ENCODE results near the gene SSTR3. TPM values are rescaled to one million over a fixed set of nuclear protein-coding genes. Genes with fewer than 3 reads are reported as not detected.

SSTR3 gene
- polyA plus RNA-seq, 1 donor from 2014 or later = not detected

DNA sequence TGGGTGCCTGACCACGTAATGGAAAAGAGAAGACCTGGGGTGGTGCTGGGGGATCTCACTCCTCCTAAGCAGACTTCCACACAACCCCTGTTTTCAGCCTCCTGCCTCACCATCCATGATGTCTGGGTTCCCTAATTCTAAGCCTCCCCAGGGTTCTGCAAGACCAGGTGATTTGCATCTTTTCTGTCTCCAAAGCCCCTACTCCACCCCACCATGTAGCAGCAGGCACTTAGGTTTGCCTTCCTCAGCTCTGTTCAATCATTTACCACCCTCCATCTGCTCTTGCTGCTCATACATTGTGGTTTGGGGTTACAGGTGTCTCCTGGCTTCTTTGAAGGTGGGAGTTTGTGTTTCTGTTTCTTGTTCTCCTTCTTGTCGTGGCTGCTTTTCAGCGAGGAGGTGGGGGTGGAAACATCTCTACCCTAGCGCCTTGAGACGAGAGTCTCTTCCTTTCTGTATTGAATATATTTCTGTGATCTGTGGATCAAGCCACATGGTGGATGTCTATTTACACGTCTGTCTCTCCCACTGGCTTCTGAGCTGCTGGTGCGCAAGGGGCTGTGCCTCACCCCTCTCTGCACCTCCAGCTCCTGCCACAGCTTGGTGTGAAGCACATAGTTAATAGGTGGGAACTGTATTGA, 6.6 kb upstream of the SSTR3 start:
- H3K36me3 ChIP-seq (ENCODE audit: insufficient read depth, low read length) = no peaks in the 10 kb centered on the region
- H3K79me2 ChIP-seq (replicated peaks; ENCODE audit: insufficient read depth, low read length) = no peaks in the 10 kb centered on the region
- no peak overlapping the region for H3K27ac ChIP-seq (ENCODE audit: low read length)
- no peak overlapping the region for H3K4me3 ChIP-seq (ENCODE audit: low read length)
- no peak for TF ChIP-seq REST (IDR thresholded peaks at IDR 0.05; ENCODE audit: borderline replicate concordance)
- no peak for TF ChIP-seq TAF1 (IDR thresholded peaks at IDR 0.05; ENCODE audit: low read depth)
- TF ChIP-seq EZH2 (IDR thresholded peaks at IDR 0.05; ENCODE audit: borderline replicate concordance, insufficient read depth, low read length, poor library complexity, severe bottlenecking) = no peak
- no peaks in the 10 kb centered on the region for H3F3A ChIP-seq (ENCODE audit: insufficient read depth, low read length, poor library complexity, severe bottlenecking)
- H3K9me2 ChIP-seq (ENCODE audit: insufficient read depth, low read length) = no peaks in the 10 kb centered on the region
- no peak overlapping the region for H2AFZ ChIP-seq (ENCODE audit: low read depth, low read length)
- H3K27me3 ChIP-seq (ENCODE audit: insufficient read depth, low read depth, low read length) = no peaks in the 10 kb centered on the region
- no peaks in the 10 kb centered on the region for H3K9me3 ChIP-seq (ENCODE audit: low read length)
- H3K4me2 ChIP-seq (ENCODE audit: low read length) = no peak overlapping the region
- no peaks in the 10 kb centered on the region for H4K20me1 ChIP-seq (ENCODE audit: insufficient read depth)
- H3K9ac ChIP-seq (ENCODE audit: low read length) = no peak overlapping the region

- H2AFZ ChIP-seq (ENCODE audit: low read depth, low read length) = no peak overlapping the region
- no peaks in the 10 kb centered on the region for H3K27me3 ChIP-seq (ENCODE audit: insufficient read depth, low read depth, low read length)
- H3K9ac ChIP-seq (ENCODE audit: low read length) = no peak overlapping the region
- no peak overlapping the region for H3K27ac ChIP-seq (ENCODE audit: low read length)
- H3K36me3 ChIP-seq (ENCODE audit: insufficient read depth, low read length) = no peaks in the 10 kb centered on the region
- no peak overlapping the region for H3K4me3 ChIP-seq (ENCODE audit: low read length)
- TF ChIP-seq EP300 (conservative IDR thresholded peaks at IDR 0.05; ENCODE audit: poor library complexity, severe bottlenecking) = no peak
- no peak for TF ChIP-seq TAF1 (IDR thresholded peaks at IDR 0.05; ENCODE audit: low read depth)
- no peak for TF ChIP-seq EZH2 (IDR thresholded peaks at IDR 0.05; ENCODE audit: borderline replicate concordance, insufficient read depth, low read length, poor library complexity, severe bottlenecking)
- TF ChIP-seq MXI1 (conservative IDR thresholded peaks at IDR 0.05; ENCODE audit: poor library complexity, severe bottlenecking) = no peak
- no peak for TF ChIP-seq POLR2AphosphoS5 (IDR thresholded peaks at IDR 0.05)
- TF ChIP-seq SMC3 (conservative IDR thresholded peaks at IDR 0.05; ENCODE audit: poor library complexity) = no peak
- H3K4me2 ChIP-seq (ENCODE audit: low read length) = no peak overlapping the region
- no peaks in the 10 kb centered on the region for H3K79me2 ChIP-seq (replicated peaks; ENCODE audit: insufficient read depth, low read length)
- H3K9me3 ChIP-seq (ENCODE audit: low read length) = no peaks in the 10 kb centered on the region
- H3K9me2 ChIP-seq (ENCODE audit: insufficient read depth, low read length) = no peaks in the 10 kb centered on the region
- H3F3A ChIP-seq (ENCODE audit: insufficient read depth, low read length, poor library complexity, severe bottlenecking) = no peaks in the 10 kb centered on the region
- no peaks in the 10 kb centered on the region for H4K20me1 ChIP-seq (ENCODE audit: insufficient read depth)
Observed at GRCh38 chr22:37218399-37218770, 6.1 kb upstream of the SSTR3 start.

DNA sequence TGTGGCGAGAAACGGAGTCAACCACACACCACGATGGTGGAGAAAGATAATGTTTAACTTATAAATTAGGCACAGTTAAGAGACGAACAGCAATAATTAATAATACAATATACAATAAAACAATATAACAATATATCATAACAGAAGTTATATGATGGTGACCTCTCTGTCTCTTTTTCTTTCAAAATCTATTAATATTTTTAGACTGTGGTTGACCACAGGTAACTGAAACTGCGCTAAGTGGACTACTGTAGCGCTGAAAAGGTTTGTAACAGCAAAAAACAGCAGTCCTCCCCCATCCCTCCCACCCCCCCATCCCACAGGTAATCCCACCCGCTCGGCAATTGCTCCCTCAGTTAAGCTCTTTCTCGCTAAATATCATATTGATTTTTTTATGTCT, 3.6 kb upstream of the SSTR3 start:
- H3K79me2 ChIP-seq (replicated peaks; ENCODE audit: insufficient read depth, low read length) = no peaks in the 10 kb centered on the region
- H3K9me3 ChIP-seq (ENCODE audit: low read length) = no peaks in the 10 kb centered on the region
- H2AFZ ChIP-seq (ENCODE audit: low read depth, low read length) = no peak overlapping the region
- H3K9me2 ChIP-seq (ENCODE audit: insufficient read depth, low read length) = no peaks in the 10 kb centered on the region
- H3K27me3 ChIP-seq (ENCODE audit: insufficient read depth, low read depth, low read length) = no peaks in the 10 kb centered on the region
- H4K20me1 ChIP-seq (ENCODE audit: insufficient read depth) = no peaks in the 10 kb centered on the region
- no peak overlapping the region for H3K27ac ChIP-seq (ENCODE audit: low read length)
- H3K9ac ChIP-seq (ENCODE audit: low read length) = no peak overlapping the region
- no peak overlapping the region for H3K4me2 ChIP-seq (ENCODE audit: low read length)
- TF ChIP-seq REST (IDR thresholded peaks at IDR 0.05; ENCODE audit: borderline replicate concordance) = no peak
- TF ChIP-seq TAF1 (IDR thresholded peaks at IDR 0.05; ENCODE audit: low read depth) = no peak
- TF ChIP-seq MXI1 (conservative IDR thresholded peaks at IDR 0.05; ENCODE audit: poor library complexity, severe bottlenecking) = no peak
- no peak for TF ChIP-seq EZH2 (IDR thresholded peaks at IDR 0.05; ENCODE audit: borderline replicate concordance, insufficient read depth, low read length, poor library complexity, severe bottlenecking)
- no peak for TF ChIP-seq CTCF (IDR thresholded peaks at IDR 0.05; ENCODE audit: poor library complexity, severe bottlenecking)
- TF ChIP-seq POLR2AphosphoS5 (IDR thresholded peaks at IDR 0.05) = no peak
- H3K4me3 ChIP-seq (ENCODE audit: low read length) = no peak overlapping the region
- H3F3A ChIP-seq (ENCODE audit: insufficient read depth, low read length, poor library complexity, severe bottlenecking) = no peaks in the 10 kb centered on the region
- no peaks in the 10 kb centered on the region for H3K36me3 ChIP-seq (ENCODE audit: insufficient read depth, low read length)

All from neural cell (in vitro differentiated cells).